ENCODE results near the gene MRPL55. TPM values are rescaled to one million over a fixed set of nuclear protein-coding genes. Genes with fewer than 3 reads are reported as not detected.

The MRPL55 gene
- total RNA-seq, 1 donor: 51.4 TPM

DNA sequence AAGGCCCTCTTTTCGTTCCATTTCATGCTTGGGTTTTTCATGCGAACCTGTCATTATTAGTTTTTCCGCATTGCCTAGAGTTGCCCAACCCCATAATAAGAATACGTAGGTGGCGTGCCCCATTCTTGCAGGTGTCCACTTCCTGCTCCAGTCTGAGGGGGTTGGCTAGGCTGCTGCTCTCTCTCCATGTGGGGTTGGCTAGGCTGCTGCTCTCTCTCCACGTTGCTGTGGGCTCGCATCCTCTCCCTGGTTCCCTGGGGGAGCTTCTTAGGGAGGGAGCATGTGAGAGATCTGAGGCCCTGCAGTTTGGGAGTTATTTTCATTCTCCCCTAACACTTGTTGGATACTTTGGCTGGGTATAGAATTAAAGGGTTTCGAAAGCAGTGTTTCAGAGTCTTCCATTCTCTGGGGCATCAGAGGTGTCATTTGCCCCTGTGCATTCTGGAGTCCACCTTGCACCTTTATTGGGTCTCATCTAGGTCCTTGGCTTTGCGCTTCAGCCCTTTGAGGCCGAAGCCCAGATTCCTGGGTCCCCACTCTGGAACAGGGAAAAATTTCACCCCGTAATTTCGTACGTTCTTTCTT is 14.6 kb downstream of the MRPL55 start:
- Histone ChIP-seq H4K20me1 (ENCODE audit: insufficient read depth, low read length) (peaks cover 100% of the 10 kb centered on the region), H3K4me3 (ENCODE audit: insufficient read depth, low read length) (no peak overlapping the region), H3K4me1 (ENCODE audit: insufficient read depth, low read length) (peaks cover 24% of the 10 kb centered on the region), H3K79me2 (ENCODE audit: insufficient read depth, low read length) (peaks cover 100% of the 10 kb centered on the region), H3K4me2 (ENCODE audit: insufficient read depth, low read length) (no peak overlapping the region), H3K27me3 (ENCODE audit: insufficient read depth, low read length) (no peaks in the 10 kb centered on the region), H3K9me3 (ENCODE audit: low read depth, low read length) (no peaks in the 10 kb centered on the region), H3K36me3 (ENCODE audit: insufficient read depth, low read length) (peaks cover 71% of the 10 kb centered on the region), H3K27ac (ENCODE audit: low read depth, low read length) (peak overlapping the region; percentile 10), H2AFZ (ENCODE audit: low read length) (no peak overlapping the region)
- DNase-seq (ENCODE audit: insufficient read length, low spot score, missing footprints): no peak
- no peak for TF ChIP-seq CTCF (IDR thresholded peaks at IDR 0.05; ENCODE audit: extremely low read depth, low read depth, low read length)

- Histone ChIP-seq H3K4me1 (ENCODE audit: insufficient read depth, low read length) (peaks cover 35% of the 10 kb centered on the region), H3K4me2 (ENCODE audit: insufficient read depth, low read length) (no peak overlapping the region), H3K4me3 (ENCODE audit: insufficient read depth, low read length) (no peak overlapping the region), H4K20me1 (ENCODE audit: insufficient read depth, low read length) (peaks cover 100% of the 10 kb centered on the region), H2AFZ (ENCODE audit: low read length) (no peak overlapping the region), H3K36me3 (ENCODE audit: insufficient read depth, low read length) (peaks cover 71% of the 10 kb centered on the region), H3K27ac (ENCODE audit: low read depth, low read length) (no peak overlapping the region), H3K9me3 (ENCODE audit: low read depth, low read length) (no peaks in the 10 kb centered on the region), H3K79me2 (ENCODE audit: insufficient read depth, low read length) (peaks cover 100% of the 10 kb centered on the region), H3K27me3 (ENCODE audit: insufficient read depth, low read length) (no peaks in the 10 kb centered on the region)
- TF ChIP-seq CTCF (IDR thresholded peaks at IDR 0.05; ENCODE audit: extremely low read depth, low read depth, low read length): no peak
- DNase-seq (ENCODE audit: insufficient read length, low spot score, missing footprints): peak; percentile 83
Observed at GRCh38 chr1:228093050-228093906, 15.8 kb downstream of the MRPL55 start.

DNA sequence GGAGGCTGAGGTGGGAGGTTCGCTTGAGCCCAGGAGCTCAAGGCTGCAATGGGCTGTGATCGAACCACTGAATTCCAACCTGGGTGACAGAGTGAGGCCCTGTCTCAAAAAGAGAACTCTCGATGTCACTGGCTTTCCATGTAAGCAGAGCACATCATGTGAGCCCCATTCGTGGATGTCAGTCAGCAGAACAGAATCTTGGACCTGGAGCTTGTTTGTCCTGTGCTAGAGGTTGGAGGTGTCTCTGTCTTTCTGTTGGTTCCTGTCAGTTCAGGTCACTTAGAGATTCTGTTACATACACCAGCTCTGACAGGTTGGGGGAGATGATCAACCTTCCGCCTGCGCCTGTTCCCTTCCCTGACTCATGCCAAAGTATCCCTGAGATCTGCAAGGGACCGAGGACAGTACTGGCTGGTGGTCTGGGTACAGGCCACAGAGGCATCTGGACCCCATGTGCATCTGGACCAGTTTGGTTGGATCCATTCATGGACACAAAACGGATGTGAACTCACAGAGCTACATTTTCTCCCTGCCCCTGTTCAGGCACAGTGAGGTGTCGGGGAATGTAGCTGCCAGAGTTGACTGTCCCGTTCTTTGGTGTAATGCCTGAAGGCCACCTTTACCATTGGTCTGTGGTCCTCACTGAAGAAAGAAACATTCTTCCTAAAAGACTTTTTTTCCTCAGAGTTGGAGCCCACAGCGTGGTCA is 16.6 kb downstream of the MRPL55 start:
- H3K79me2 ChIP-seq (ENCODE audit: insufficient read depth, low read length): peaks cover 100% of the 10 kb centered on the region
- H3K4me2 ChIP-seq (ENCODE audit: insufficient read depth, low read length): no peak overlapping the region
- H3K4me3 ChIP-seq (ENCODE audit: insufficient read depth, low read length): no peak overlapping the region
- DNase-seq (ENCODE audit: insufficient read length, low spot score, missing footprints): no peak
- peaks cover 100% of the 10 kb centered on the region for H4K20me1 ChIP-seq (ENCODE audit: insufficient read depth, low read length)
- no peak for TF ChIP-seq CTCF (IDR thresholded peaks at IDR 0.05; ENCODE audit: extremely low read depth, low read depth, low read length)
- peaks cover 42% of the 10 kb centered on the region for H3K4me1 ChIP-seq (ENCODE audit: insufficient read depth, low read length)
- H3K27ac ChIP-seq (ENCODE audit: low read depth, low read length): peak overlapping the region; percentile 0
- peaks cover 66% of the 10 kb centered on the region for H3K36me3 ChIP-seq (ENCODE audit: insufficient read depth, low read length)
- no peaks in the 10 kb centered on the region for H3K27me3 ChIP-seq (ENCODE audit: insufficient read depth, low read length)
- no peaks in the 10 kb centered on the region for H3K9me3 ChIP-seq (ENCODE audit: low read depth, low read length)
- H2AFZ ChIP-seq (ENCODE audit: low read length): no peak overlapping the region

GRCh38 chr1:228091084-228091483 is 18.0 kb downstream of the MRPL55 start:
- no peak for TF ChIP-seq CTCF (IDR thresholded peaks at IDR 0.05; ENCODE audit: extremely low read depth, low read depth, low read length)
- Histone ChIP-seq H4K20me1 (ENCODE audit: insufficient read depth, low read length) (peaks cover 100% of the 10 kb centered on the region), H3K79me2 (ENCODE audit: insufficient read depth, low read length) (peaks cover 100% of the 10 kb centered on the region), H3K36me3 (ENCODE audit: insufficient read depth, low read length) (peaks cover 55% of the 10 kb centered on the region), H3K27me3 (ENCODE audit: insufficient read depth, low read length) (no peaks in the 10 kb centered on the region), H2AFZ (ENCODE audit: low read length) (no peak overlapping the region), H3K4me3 (ENCODE audit: insufficient read depth, low read length) (no peak overlapping the region), H3K27ac (ENCODE audit: low read depth, low read length) (no peak overlapping the region), H3K4me2 (ENCODE audit: insufficient read depth, low read length) (no peak overlapping the region), H3K4me1 (ENCODE audit: insufficient read depth, low read length) (peaks cover 54% of the 10 kb centered on the region), H3K9me3 (ENCODE audit: low read depth, low read length) (no peaks in the 10 kb centered on the region)
- DNase-seq (ENCODE audit: insufficient read length, low spot score, missing footprints): no peak

Measured in osteoblast (primary cell).